HepG2 (cell line): Measurements from ENCODE around the gene CHCHD3. TPM values are rescaled to one million over a fixed set of nuclear protein-coding genes. Genes with fewer than 3 reads are reported as not detected.

Experiments
- ATAC-seq: fragments of 200-7000 bp; cut with Tn5 transposase; 3 replicates; pipeline ENCODE4 v1.9.1; 2020; ENCODE audit warnings: mild to moderate bottlenecking, moderate library complexity
- BruUV-seq: library from RNA; stranded (reverse); fragments of 400-500 nt; replicated peaks from 2 replicates; lab custom pipeline; 2021; lab: Mats Ljungman, UMichigan
- CTCF ChIA-PET: fragments of 300-600 bp; formaldehyde crosslinking; extraction: SDS; loops from one replicate; lab custom pipeline; 2021; ENCODE audit warnings: low total read pairs, inconsistent platforms, low intra/inter-chr PET ratio; lab: Yijun Ruan, JAX
- POLR2A ChIA-PET: fragments of 350-600 bp; sonication (Branson Sonifier 250); formaldehyde crosslinking; loops from one replicate; lab custom pipeline; 2020; ENCODE audit warnings: antibody characterized with exemption, inconsistent platforms; lab: Yijun Ruan, JAX
- DNase-seq: peaks from one replicate; pipeline ENCODE4 v3.0.0-alpha.2; 2015; ENCODE audit warnings: low spot score
- FAIRE-seq: peaks from 3 replicates; lab custom pipeline; 2011; peaks lifted over from hg19 to GRCh38; lab: Jason Lieb, UNC
- H2AFZ ChIP-seq: one replicate; pipeline ENCODE4 v1.6.1; 2011; ENCODE audit warnings: low read length, inconsistent platforms
- H3K27ac ChIP-seq: fragments of 300-600 bp; 3 replicates; pipeline ENCODE4 v1.8.0; 2011; ENCODE audit warnings: mixed run types, mild to moderate bottlenecking, mixed read lengths, low read length, inconsistent platforms; ENCODE audit not compliant: insufficient read depth; ENCODE audit errors: extremely low read length
- H3K27me3 ChIP-seq, 2 experiments: fragments of 200-600 bp in 1 of 2; 2 replicates in 1 of 2; 3 replicates in 1 of 2; pipeline versions ENCODE4 v1.6.0 to v1.8.0; 2011; ENCODE audit warnings: low read length in 2 of 2, mild to moderate bottlenecking in 2 of 2, moderate library complexity in 2 of 2, inconsistent platforms in 1 of 2; ENCODE audit not compliant: insufficient read depth in 2 of 2, control insufficient read depth in 1 of 2
- H3K36me3 ChIP-seq, 2 experiments: fragments of 200-600 bp in 1 of 2; replicated peaks in 1 of 2; 2 replicates in 1 of 2; 3 replicates in 1 of 2; pipeline versions ENCODE4 v1.5.1 to v1.8.0; 2011; ENCODE audit warnings: low read length in 2 of 2, inconsistent platforms in 1 of 2; ENCODE audit not compliant: insufficient read depth in 2 of 2, control insufficient read depth in 1 of 2
- H3K4me1 ChIP-seq: 2 replicates; pipeline ENCODE4 v1.5.1; 2012; ENCODE audit warnings: low read length, inconsistent platforms; ENCODE audit not compliant: insufficient read depth
- H3K4me2 ChIP-seq: 2 replicates; pipeline ENCODE4 v1.6.0; 2011; ENCODE audit warnings: low read depth, low read length, inconsistent platforms
- H3K4me3 ChIP-seq, 3 experiments: fragments of 200-600 bp in 1 of 3; sonication (generic), shearing (Covaris generic) in 1 of 3; replicated peaks in 1 of 3; 2 replicates each; pipeline ENCODE4 v1.5.1; 2011 to 2016; ENCODE audit warnings: low read length in 3 of 3, inconsistent platforms in 2 of 3, low read depth in 2 of 3, mild to moderate bottlenecking in 2 of 3, control low read depth in 1 of 3, mixed read lengths in 1 of 3; ENCODE audit not compliant: insufficient read depth in 1 of 3
- H3K79me2 ChIP-seq: one replicate; pipeline ENCODE4 v1.6.1; 2011; ENCODE audit warnings: low read length, inconsistent platforms; ENCODE audit not compliant: insufficient read depth
- H3K9ac ChIP-seq: 2 replicates; pipeline ENCODE4 v1.6.0; 2011; ENCODE audit warnings: mild to moderate bottlenecking, low read depth, low read length, inconsistent platforms; ENCODE audit not compliant: insufficient read depth
- H3K9me3 ChIP-seq: 2 replicates; pipeline ENCODE4 v1.5.1; 2012; ENCODE audit warnings: mild to moderate bottlenecking, low read length
- H4K20me1 ChIP-seq: 2 replicates; pipeline ENCODE4 v1.6.0; 2011; ENCODE audit warnings: inconsistent platforms, mild to moderate bottlenecking, low read length, moderate library complexity; ENCODE audit not compliant: insufficient read depth
- ERF ChIP-seq: IDR thresholded peaks from 2 replicates; pipeline ENCODE4 v1.6.1; 2018; ENCODE audit warnings: missing biosample characterization, missing genetic modification reagents
- KDM2A ChIP-seq: sonication (generic); formaldehyde crosslinking; IDR thresholded peaks from 2 replicates; pipeline ENCODE4 v1.4.0; 2020; ENCODE audit warnings: low read depth, missing genetic modification reagents, borderline replicate concordance
- MXD4 ChIP-seq: IDR thresholded peaks from 2 replicates; pipeline ENCODE4 v1.6.1; 2016; ENCODE audit warnings: mild to moderate bottlenecking, missing biosample characterization, missing genetic modification reagents
- ZNF407 ChIP-seq: sonication (generic); formaldehyde crosslinking; IDR thresholded peaks from one replicate; pipeline ENCODE4 v1.5.1; 2020; ENCODE audit warnings: mild to moderate bottlenecking, missing genetic modification reagents; ENCODE audit errors: not compliant biosample characterization
- ZNF619 ChIP-seq: sonication (generic); formaldehyde crosslinking; IDR thresholded peaks from 2 replicates; pipeline ENCODE4 v1.4.0; 2020; ENCODE audit warnings: mild to moderate bottlenecking, missing genetic modification reagents
- ZSCAN5A ChIP-seq: sonication (generic); formaldehyde crosslinking; IDR thresholded peaks from 2 replicates; pipeline ENCODE4 v1.8.0; 2022; ENCODE audit warnings: mild to moderate bottlenecking, missing genetic modification reagents, borderline replicate concordance
- WGBS: methylation state at CpG from one replicate; pipeline ENCODE4 v1.1.6; 2017; ENCODE audit warnings: low lambda C conversion rate; 5-methylcytosine and 5-hydroxymethylcytosine counted together
- in situ Hi-C: cut with HindIII; loops from 2 replicates; pipeline ENCODE4 v1.10.0; 2017; ENCODE audit warnings: low pct_unique_long_range_greater_than_20kb; ENCODE audit not compliant: extremely low pct_ligation_motif_present
- intact Hi-C: fragments of 100-400 bp; cut with micrococcal nuclease; formaldehyde crosslinking; loops from one replicate; pipeline ENCODE4 v1.10.0; 2022; ENCODE audit not compliant: unreplicated experiment
- polyA plus RNA-seq, 8 experiments: library from polyadenylated mRNA; depleted of rRNA in 3 of 8; stranded (reverse) in 7 of 8; unstranded in 1 of 8; fragments of >200 nt; fragmentation: Illumina TruSeq in 4 of 8; extraction: Trizol in 4 of 8; gene quantifications; 2 replicates each; pipeline versions ENCODE4 v1.2.1 to v1.2.3, GENCODE V29; 2011 to 2016; ENCODE audit warnings: low read depth in 4 of 8, missing spikeins in 1 of 8, mixed read lengths in 1 of 8; ENCODE audit not compliant: insufficient read depth in 1 of 8
- total RNA-seq, 5 experiments: library from RNA; depleted of rRNA; stranded (reverse); fragments of >200 nt; fragmentation: Illumina TruSeq; extraction: Trizol; gene quantifications; 2 replicates each; pipeline ENCODE4 v1.2.3, GENCODE V29; 2016; ENCODE audit warnings: low read depth in 1 of 5

CHCHD3 gene
- total and polyA plus RNA-seq, 2 of the 13 experiments (the other 11 are each of a cell fraction or from before 2014, with no cell fraction given): 32.7 to 86.8 TPM

GRCh38 chr7:133108023-133108422 is 26.1 kb upstream of the CHCHD3 start:
- no peak overlapping the region for H3K27ac ChIP-seq
- H4K20me1 ChIP-seq: no peaks in the 10 kb centered on the region
- H3K9ac ChIP-seq: no peak overlapping the region
- POLR2A ChIA-PET: no interaction called here
- H3K4me1 ChIP-seq: no peaks in the 10 kb centered on the region
- no peak for TF ChIP-seq MXD4 (CRISPR knock-in tag)
- no peak for TF ChIP-seq KDM2A
- TF ChIP-seq ZNF619 (CRISPR knock-in tag): no peak
- no peak for TF ChIP-seq ERF (CRISPR knock-in tag)
- no peak for TF ChIP-seq ZSCAN5A (CRISPR knock-in tag)
- no peak for TF ChIP-seq ZNF407 (CRISPR knock-in tag)
- no peak overlapping the region for H2AFZ ChIP-seq
- no peak for DNase-seq
- H3K79me2 ChIP-seq: no peaks in the 10 kb centered on the region
- no peak for FAIRE-seq
- H3K36me3 ChIP-seq: no peaks in the 10 kb centered on the region
- in situ Hi-C loops: no loop called here
- ATAC-seq: no peak
- WGBS: 0% methylated on average over 1 of the region's 1 CpG
- intact Hi-C loops: no loop called here
- H3K4me3 ChIP-seq: no peak overlapping the region
- CTCF ChIA-PET: no interaction called here
- no peak overlapping the region for H3K4me2 ChIP-seq
- no TSS peak for BruUV-seq
- H3K27me3 ChIP-seq: peaks cover 1 to 9% of the 10 kb centered on the region in 2 experiments; a peak in 1 of 5 replicates
- no peaks in the 10 kb centered on the region for H3K9me3 ChIP-seq
